Osteoblast (primary cell): ENCODE results near the gene NOSTRIN. TPM values are rescaled to one million over a fixed set of nuclear protein-coding genes. Genes with fewer than 3 reads are reported as not detected.

ENCODE experiments used
- DNase-seq: peaks from one replicate; pipeline ENCODE4 v3.0.0; 2011; ENCODE audit warnings: low spot score, mixed read lengths; ENCODE audit not compliant: insufficient read length; ENCODE audit errors: missing footprints
- H2AFZ ChIP-seq: 2 replicates; pipeline ENCODE4 v1.6.0; 2011; ENCODE audit warnings: mild to moderate bottlenecking, low read length
- H3K27ac ChIP-seq: 2 replicates; pipeline ENCODE4 v1.5.1; 2011; ENCODE audit warnings: mild to moderate bottlenecking, low read depth, low read length, moderate library complexity
- H3K27me3 ChIP-seq: 2 replicates; pipeline ENCODE4 v1.6.0; 2012; ENCODE audit warnings: mild to moderate bottlenecking, control low read depth, inconsistent platforms, low read length, moderate library complexity; ENCODE audit not compliant: insufficient read depth
- H3K36me3 ChIP-seq: 2 replicates; pipeline ENCODE4 v1.5.1; 2011; ENCODE audit warnings: mild to moderate bottlenecking, low read length, control low read depth, moderate library complexity; ENCODE audit not compliant: insufficient read depth
- H3K4me1 ChIP-seq: 2 replicates; pipeline ENCODE4 v1.5.1; 2011; ENCODE audit warnings: mild to moderate bottlenecking, low read length, control low read depth, moderate library complexity; ENCODE audit not compliant: insufficient read depth
- H3K4me2 ChIP-seq: 2 replicates; pipeline ENCODE4 v1.6.0; 2011; ENCODE audit warnings: mild to moderate bottlenecking, low read length; ENCODE audit not compliant: insufficient read depth
- H3K4me3 ChIP-seq: fragments of 200-600 bp; sonication (generic); 3 replicates; pipeline ENCODE4 v1.5.1; 2012; ENCODE audit warnings: mild to moderate bottlenecking, low read length, inconsistent platforms; ENCODE audit not compliant: insufficient read depth
- H3K79me2 ChIP-seq: 2 replicates; pipeline ENCODE4 v1.6.0; 2012; ENCODE audit warnings: mild to moderate bottlenecking, low read length, control low read depth, inconsistent platforms; ENCODE audit not compliant: insufficient read depth
- H3K9me3 ChIP-seq: 2 replicates; pipeline ENCODE4 v1.5.1; 2011; ENCODE audit warnings: low read depth, low read length, control low read depth
- H4K20me1 ChIP-seq: 2 replicates; pipeline ENCODE4 v1.6.0; 2012; ENCODE audit warnings: mild to moderate bottlenecking, low read length, control low read depth; ENCODE audit not compliant: insufficient read depth
- CTCF ChIP-seq: IDR thresholded peaks from 2 replicates; pipeline ENCODE4 v1.5.1; 2011; ENCODE audit warnings: mild to moderate bottlenecking, low read depth, low read length, moderate library complexity; ENCODE audit errors: extremely low read depth
- total RNA-seq: library from RNA; depleted of rRNA; stranded (reverse); fragments of >200 nt; gene quantifications from 2 replicates; pipeline ENCODE4 v1.2.3, GENCODE V29; 2012

Gene NOSTRIN
- total RNA-seq, 1 donor = 1.4 TPM

- H2AFZ ChIP-seq = peak within 1 kb of the TSS; percentile 98
- H3K4me3 ChIP-seq = peak within 1 kb of the TSS; percentile 85
- peaks cover 10% of the 10 kb centered on the region for H3K4me1 ChIP-seq
- peaks cover 10% of the 10 kb centered on the region for H3K27me3 ChIP-seq
- H3K9me3 ChIP-seq = no peaks in the 10 kb centered on the region
- H3K27ac ChIP-seq = peak within 1 kb of the TSS; percentile 34
- no peak for TF ChIP-seq CTCF
- H4K20me1 ChIP-seq = no peaks in the 10 kb centered on the region
- no peaks in the 10 kb centered on the region for H3K36me3 ChIP-seq
- H3K79me2 ChIP-seq = peaks cover 11% of the 10 kb centered on the region
- peak; percentile 96 for DNase-seq
- H3K4me2 ChIP-seq = peak within 1 kb of the TSS; percentile 92
Observed at GRCh38 chr2:168890006-168890782, 87.8 kb downstream of the NOSTRIN start, which contains the start of gene SPC25. Gene SPC25 (minus strand): TSS chr2:168890430. CDS start chr2:168889519, 911 bp downstream.

GRCh38 chr2:168892327-168892726 is 89.9 kb downstream of the NOSTRIN start:
- TF ChIP-seq CTCF = no peak
- peaks cover 10% of the 10 kb centered on the region for H3K27me3 ChIP-seq
- no peak for DNase-seq
- peaks cover 11% of the 10 kb centered on the region for H3K79me2 ChIP-seq
- no peaks in the 10 kb centered on the region for H3K36me3 ChIP-seq
- H4K20me1 ChIP-seq = no peaks in the 10 kb centered on the region
- H3K4me3 ChIP-seq = no peak overlapping the region
- H3K27ac ChIP-seq = no peak overlapping the region
- H3K9me3 ChIP-seq = no peaks in the 10 kb centered on the region
- H2AFZ ChIP-seq = no peak overlapping the region
- H3K4me1 ChIP-seq = peaks cover 10% of the 10 kb centered on the region
- no peak overlapping the region for H3K4me2 ChIP-seq

GRCh38 chr2:168894101-168894500 is 91.7 kb downstream of the NOSTRIN start:
- H3K27ac ChIP-seq = no peak overlapping the region
- peaks cover 10% of the 10 kb centered on the region for H3K4me1 ChIP-seq
- no peak overlapping the region for H2AFZ ChIP-seq
- H3K4me2 ChIP-seq = no peak overlapping the region
- H4K20me1 ChIP-seq = no peaks in the 10 kb centered on the region
- H3K4me3 ChIP-seq = no peak overlapping the region
- H3K79me2 ChIP-seq = peaks cover 11% of the 10 kb centered on the region
- H3K9me3 ChIP-seq = no peaks in the 10 kb centered on the region
- peaks cover 10% of the 10 kb centered on the region for H3K27me3 ChIP-seq
- TF ChIP-seq CTCF = no peak
- no peaks in the 10 kb centered on the region for H3K36me3 ChIP-seq
- no peak for DNase-seq

GRCh38 chr2:168894720-168895119 is 92.3 kb downstream of the NOSTRIN start:
- Histone ChIP-seq H3K4me3 (no peak overlapping the region), H3K27me3 (peaks cover 10% of the 10 kb centered on the region), H3K9me3 (no peaks in the 10 kb centered on the region), H3K4me2 (no peak overlapping the region), H3K79me2 (peaks cover 5% of the 10 kb centered on the region), H3K4me1 (peaks cover 4% of the 10 kb centered on the region), H3K27ac (no peak overlapping the region), H4K20me1 (no peaks in the 10 kb centered on the region), H2AFZ (no peak overlapping the region), H3K36me3 (no peaks in the 10 kb centered on the region)
- DNase-seq = no peak
- TF ChIP-seq CTCF = no peak
